CD4-positive, alpha-beta T cell treated with Interferon gamma for 1 hour (primary cell): ENCODE results near the gene MUS81.
A peak's percentile ranks its signal among the peaks of the same experiment; 100 is the strongest.
"Not testable (repeated sequence)": the region's sequence is repeated elsewhere in the genome, so short reads cannot be mapped to it uniquely, and the experiment has no call there.

Source experiments
- DNase-seq: peaks from one replicate; pipeline ENCODE4 v3.0.0-alpha.2; 2020

Gene MUS81

GRCh38 chr11:65860278-65861164, at the start of gene MUS81:
MUS81 (plus strand) TSS chr11:65860433; CDS start chr11:65860754, 321 bp downstream.
- peak; percentile 93 for DNase-seq

GRCh38 chr11:65811764-65812475, 48.3 kb upstream of the MUS81 start:
- no peak for DNase-seq

GRCh38 chr11:65814131-65814985, 45.9 kb upstream of the MUS81 start:
- DNase-seq: peak; percentile 36

GRCh38 chr11:65814986-65815565, 45.2 kb upstream of the MUS81 start:
- DNase-seq: no peak

GRCh38 chr11:65816696-65817095, 43.5 kb upstream of the MUS81 start:
- no peak for DNase-seq

GRCh38 chr11:65817312-65817834, 42.9 kb upstream of the MUS81 start:
- DNase-seq: no peak

GRCh38 chr11:65817835-65818680, 42.2 kb upstream of the MUS81 start:
- DNase-seq: peak; percentile 88

- no peak for DNase-seq
These were observed 39.1 kb upstream of the MUS81 start for GRCh38 chr11:65821107-65821506.

GRCh38 chr11:65822776-65823528, 37.3 kb upstream of the MUS81 start:
- DNase-seq: no peak

- no peak for DNase-seq
These were observed 33.1 kb upstream of the MUS81 start for GRCh38 chr11:65826984-65827735.

- DNase-seq: no peak
These were observed 30.8 kb upstream of the MUS81 start for GRCh38 chr11:65829459-65829858.

- DNase-seq: not testable (repeated sequence)
These were observed 28.0 kb upstream of the MUS81 start for GRCh38 chr11:65832231-65832630.

- peak; percentile 92 for DNase-seq
These were observed 26.8 kb upstream of the MUS81 start, which contains the start of gene SNX32 for GRCh38 chr11:65833297-65834030. SNX32 (plus strand) TSS chr11:65833963; CDS start chr11:65834066, 103 bp downstream.

GRCh38 chr11:65834202-65834601, 26.0 kb upstream of the MUS81 start:
- DNase-seq: no peak

- DNase-seq: no peak
These were observed 18.1 kb upstream of the MUS81 start for GRCh38 chr11:65842144-65842543.

- DNase-seq: no peak
These were observed 16.4 kb upstream of the MUS81 start for GRCh38 chr11:65843811-65844210.

- DNase-seq: no peak
These were observed 15.9 kb upstream of the MUS81 start for GRCh38 chr11:65844231-65844872.

- no peak for DNase-seq
These were observed 12.5 kb upstream of the MUS81 start for GRCh38 chr11:65847746-65848145.
